ENCODE results near the gene CER1.

- no peak for TF ChIP-seq CTCF (IDR thresholded peaks at IDR 0.05)
- TF ChIP-seq POLR2A (IDR thresholded peaks at IDR 0.05) = no peak
Measured at GRCh38 chr9:14769230-14769571, 46.7 kb upstream of the CER1 start.

Measured in Peyer's patch (tissue), 4 donors.